ENCODE data around the gene SLC29A3.

DNA sequence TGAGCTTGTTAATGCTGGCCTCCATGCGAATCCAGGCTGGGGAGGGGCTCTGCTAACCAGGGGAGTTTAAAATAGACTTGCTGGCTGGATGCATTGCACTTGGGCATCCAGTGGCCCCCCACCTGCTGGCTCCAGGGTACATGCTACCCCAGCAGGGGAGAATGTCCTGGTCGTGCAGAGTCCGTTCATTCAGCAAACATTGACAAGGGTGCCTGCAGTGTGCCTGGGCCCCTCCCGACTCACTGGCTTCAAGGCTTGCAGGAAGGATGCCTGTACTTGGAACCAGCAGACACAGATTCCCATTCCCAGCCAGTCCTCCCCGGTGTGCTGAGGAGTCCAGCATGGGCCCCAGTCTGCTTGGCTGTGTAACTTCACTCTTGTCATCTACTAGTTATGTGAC lies 1.5 kb downstream of the SLC29A3 start:
- TF ChIP-seq POLR2AphosphoS5 (IDR thresholded peaks at IDR 0.05; ENCODE audit: low read depth, low read length), result no peak
- TF ChIP-seq CTCF (IDR thresholded peaks at IDR 0.05), result no peak
- TF ChIP-seq TEAD4 (IDR thresholded peaks at IDR 0.05; ENCODE audit: borderline replicate concordance, insufficient read depth), result no peak

Measured in SK-N-SH (cell line).